Measurements from ENCODE around the gene EMSY.

- TF ChIP-seq POLR2A (IDR thresholded peaks at IDR 0.05; ENCODE audit: low read depth, low read length) (no peak), TAF1 (IDR thresholded peaks at IDR 0.05; ENCODE audit: low read depth, low read length) (no peak)
Measured at GRCh38 chr11:76465701-76466100, 20.9 kb downstream of the EMSY start.
